22Rv1 (cell line): ENCODE measurements around the gene ALDH1A3.

ENCODE experiments used
- CTCF ChIP-seq: fragments of 450-650 bp; IDR thresholded peaks from 2 replicates; pipeline ENCODE4 v1.5.1; 2017; ENCODE audit warnings: mild to moderate bottlenecking
- ZFX ChIP-seq: fragments of 450-650 bp; IDR thresholded peaks from 2 replicates; pipeline ENCODE4 v1.6.1; 2017; ENCODE audit warnings: antibody characterized with exemption, borderline replicate concordance

GRCh38 chr15:100922192-100923040, 42.8 kb downstream of the ALDH1A3 start:
- TF ChIP-seq ZFX = no peak
- no peak for TF ChIP-seq CTCF
